GM12878 (cell line): ENCODE results near the gene OR14J1. TPM values are rescaled to one million over a fixed set of nuclear protein-coding genes. Genes with fewer than 3 reads are reported as not detected.

Experiments
- ATAC-seq: fragments of 200-7000 bp; cut with Tn5 transposase; 3 replicates; pipeline ENCODE4 v1.9.1; 2020; ENCODE audit warnings: mild to moderate bottlenecking, moderate library complexity
- BruUV-seq: library from RNA; stranded (reverse); fragments of 400-500 nt; replicated peaks from 2 replicates; lab custom pipeline; 2021; lab: Mats Ljungman, UMichigan
- CTCF ChIA-PET: fragments of 300-600 bp; sonication (Branson Sonifier 250); formaldehyde crosslinking; extraction: SDS; loops from one replicate; lab custom pipeline; 2021; ENCODE audit warnings: inconsistent platforms; lab: Yijun Ruan, JAX
- POLR2A ChIA-PET: fragments of 350-600 bp; formaldehyde crosslinking; extraction: SDS; loops from one replicate; lab custom pipeline; 2021; ENCODE audit warnings: inconsistent platforms; lab: Charles Lee
- RAD21 ChIA-PET: fragments of 300-600 bp; sonication (Branson Sonifier 250); formaldehyde crosslinking; loops from one replicate; lab custom pipeline; 2023; ENCODE audit warnings: antibody characterized with exemption; ENCODE audit not compliant: unreplicated experiment; lab: Charles Lee
- SMC1A ChIA-PET: fragments of 300-600 bp; sonication (Branson Sonifier 250); formaldehyde crosslinking; loops from one replicate; lab custom pipeline; 2023; ENCODE audit not compliant: unreplicated experiment, uncharacterized antibody; lab: Charles Lee
- DNase-seq: peaks from one replicate; pipeline ENCODE4 v3.0.0-alpha.2; 2011; ENCODE audit warnings: low read depth, low spot score
- FAIRE-seq: peaks from 3 replicates; lab custom pipeline; 2011; peaks lifted over from hg19 to GRCh38; lab: Jason Lieb, UNC
- H2AFZ ChIP-seq: 2 replicates; pipeline ENCODE4 v1.6.0; 2011; ENCODE audit warnings: low read depth, low read length, control low read depth; ENCODE audit not compliant: control insufficient read depth
- H3K27ac ChIP-seq: 2 replicates; pipeline ENCODE4 v1.5.1; 2011; ENCODE audit warnings: control low read depth; ENCODE audit not compliant: control insufficient read depth, insufficient read depth
- H3K27me3 ChIP-seq, 2 experiments: replicated peaks in 1 of 2; 2 replicates each; pipeline versions ENCODE4 v1.6.0 to v1.6.1; 2011; ENCODE audit warnings: low read length in 1 of 2; ENCODE audit not compliant: control insufficient read depth in 2 of 2, insufficient read depth in 2 of 2
- H3K36me3 ChIP-seq, 2 experiments: 2 replicates each; pipeline ENCODE4 v1.5.1; 2011; ENCODE audit warnings: low read length in 1 of 2; ENCODE audit not compliant: control insufficient read depth in 2 of 2, insufficient read depth in 2 of 2
- H3K4me1 ChIP-seq: 2 replicates; pipeline ENCODE4 v1.6.1; 2011; ENCODE audit warnings: mild to moderate bottlenecking, low read length, moderate library complexity, mixed read lengths; ENCODE audit not compliant: control insufficient read depth, insufficient read depth
- H3K4me2 ChIP-seq: 2 replicates; pipeline ENCODE4 v1.6.0; 2011; ENCODE audit warnings: control low read depth; ENCODE audit not compliant: control insufficient read depth, insufficient read depth
- H3K4me3 ChIP-seq: fragments of 200-600 bp; sonication (generic); 2 replicates; pipeline ENCODE4 v1.5.1; 2016
- H3K79me2 ChIP-seq: 2 replicates; pipeline ENCODE4 v1.6.0; 2011; ENCODE audit warnings: low read length; ENCODE audit not compliant: control insufficient read depth, insufficient read depth
- H3K9ac ChIP-seq: 2 replicates; pipeline ENCODE4 v1.8.0; 2011; ENCODE audit warnings: low read length, control low read depth, mixed read lengths; ENCODE audit not compliant: control insufficient read depth, insufficient read depth
- H3K9me3 ChIP-seq: replicated peaks from 3 replicates; pipeline ENCODE4 v1.5.1; 2011; ENCODE audit warnings: mild to moderate bottlenecking, low read length; ENCODE audit not compliant: control insufficient read depth, insufficient read depth
- H4K20me1 ChIP-seq: 2 replicates; pipeline ENCODE4 v1.6.0; 2011; ENCODE audit not compliant: control insufficient read depth, insufficient read depth
- CBFB ChIP-seq: IDR thresholded peaks from 2 replicates; pipeline ENCODE4 v1.6.1; 2016; ENCODE audit warnings: antibody characterized with exemption, low read depth
- CUX1 ChIP-seq: IDR thresholded peaks from 2 replicates; pipeline ENCODE4 v1.6.1; 2012; ENCODE audit warnings: improper control_type of control experiment, low read depth, low read length; ENCODE audit not compliant: insufficient replicate concordance
- EGR1 ChIP-seq, 2 experiments: IDR thresholded peaks; 1 replicate in 1 of 2; 2 replicates in 1 of 2; pipeline ENCODE4 v1.6.1; 2011 to 2012; ENCODE audit warnings: low read depth in 2 of 2, low read length in 2 of 2, borderline replicate concordance in 1 of 2, mild to moderate bottlenecking in 1 of 2, moderate library complexity in 1 of 2
- KLF5 ChIP-seq: fragments of 450-650 bp; IDR thresholded peaks from 2 replicates; pipeline ENCODE4 v1.6.1; 2014; ENCODE audit warnings: mild to moderate bottlenecking; ENCODE audit not compliant: partially characterized antibody
- MAX ChIP-seq: IDR thresholded peaks from 2 replicates; pipeline ENCODE4 v1.6.1; 2012; ENCODE audit warnings: low read depth, low read length, improper control_type of control experiment
- NFYA ChIP-seq: IDR thresholded peaks from 2 replicates; pipeline ENCODE4 v1.6.1; 2011; ENCODE audit warnings: low read depth, mild to moderate bottlenecking, low read length, improper control_type of control experiment, borderline replicate concordance
- POLR2AphosphoS2 ChIP-seq: IDR thresholded peaks from 2 replicates; pipeline ENCODE4 v1.6.1; 2011; ENCODE audit warnings: low read depth, mild to moderate bottlenecking, low read length, improper control_type of control experiment, moderate library complexity
- POU2F2 ChIP-seq: IDR thresholded peaks from 3 replicates; pipeline ENCODE4 v1.6.1; 2011; ENCODE audit warnings: low read depth, mild to moderate bottlenecking, low read length, borderline replicate concordance
- SP1 ChIP-seq: IDR thresholded peaks from one replicate; pipeline ENCODE4 v1.6.1; 2011; ENCODE audit warnings: low read depth, low read length
- SREBF2 ChIP-seq: IDR thresholded peaks from 2 replicates; pipeline ENCODE4 v1.6.1; 2012; ENCODE audit warnings: mild to moderate bottlenecking, low read length
- STAT1 ChIP-seq: fragments of 450-650 bp; conservative IDR thresholded peaks from 2 replicates; pipeline ENCODE4 v1.6.1; 2014; ENCODE audit warnings: antibody characterized with exemption, mild to moderate bottlenecking
- STAT3 ChIP-seq: IDR thresholded peaks from 2 replicates; pipeline ENCODE4 v1.6.1; 2011; ENCODE audit warnings: low read depth, low read length, improper control_type of control experiment
- TCF3 ChIP-seq: IDR thresholded peaks from 2 replicates; pipeline ENCODE4 v1.6.1; 2012; ENCODE audit warnings: low read depth, mild to moderate bottlenecking, low read length, borderline replicate concordance; ENCODE audit not compliant: insufficient read depth
- USF1 ChIP-seq: IDR thresholded peaks from 2 replicates; pipeline ENCODE4 v1.6.1; 2011; ENCODE audit warnings: borderline replicate concordance, low read depth, mild to moderate bottlenecking, moderate library complexity, mixed read lengths, low read length; ENCODE audit not compliant: insufficient read depth; ENCODE audit errors: extremely low read length
- in situ Hi-C: fragments of 300-500 bp; cut with MboI; formaldehyde crosslinking; loops from 9 replicates; pipeline ENCODE4 v1.14.3; 2018; ENCODE audit warnings: mixed read lengths
- intact Hi-C: fragments of 100-400 bp; cut with micrococcal nuclease; formaldehyde crosslinking; loops from one replicate; pipeline ENCODE4 v1.14.2; 2022; ENCODE audit not compliant: unreplicated experiment
- polyA plus RNA-seq, 11 experiments: library from polyadenylated mRNA; depleted of rRNA in 4 of 11; unstranded in 6 of 11; stranded (reverse) in 5 of 11; fragments of >200 nt; fragmentation: Nextera tagmentation in 4 of 11; fragmentation: Illumina TruSeq in 1 of 11; extraction: Ambion mirVana in 4 of 11; extraction: Trizol in 1 of 11; gene quantifications; 1 replicate in 1 of 11; 2 replicates in 10 of 11; pipeline versions ENCODE4 v1.2.1 to v1.2.3, GENCODE V29; 2011 to 2016; ENCODE audit warnings: inconsistent platforms in 2 of 11, missing spikeins in 2 of 11, low read depth in 1 of 11
- total RNA-seq, 4 experiments: library from RNA; depleted of rRNA in 3 of 4; stranded (reverse); fragments of >200 nt in 3 of 4; fragmentation: Illumina TruSeq in 1 of 4; extraction: Trizol in 1 of 4; gene quantifications; 2 replicates each; pipeline versions ENCODE4 v1.2.1 to v1.2.3, GENCODE V29; 2013 to 2021

Gene OR14J1
- total and polyA plus RNA-seq, 10 of the 15 experiments (the other 5 are each of a cell fraction or from before 2014, with no cell fraction given), result not detected

GRCh38 chr6:29354980-29355379 is 53.5 kb downstream of the OR14J1 start:
- no peak overlapping the region for H3K4me2 ChIP-seq
- H3K9ac ChIP-seq, result no peak overlapping the region
- CTCF ChIA-PET, result no interaction called here
- no peak overlapping the region for H2AFZ ChIP-seq
- FAIRE-seq (no peak), DNase-seq (no peak), ATAC-seq (no peak)
- no peaks in the 10 kb centered on the region for H3K9me3 ChIP-seq
- no peaks in the 10 kb centered on the region for H3K4me1 ChIP-seq
- H3K4me3 ChIP-seq, result no peak overlapping the region
- no peaks in the 10 kb centered on the region for H3K36me3 ChIP-seq
- SMC1A ChIA-PET, result no interaction called here
- no TSS peak for BruUV-seq
- H4K20me1 ChIP-seq, result no peaks in the 10 kb centered on the region
- intact Hi-C loops, result no loop called here
- no peaks in the 10 kb centered on the region for H3K79me2 ChIP-seq
- POLR2A ChIA-PET, result no interaction called here
- in situ Hi-C loops, result no loop called here
- H3K27me3 ChIP-seq, result no peaks in the 10 kb centered on the region
- no peak for TF ChIP-seq STAT3
- TF ChIP-seq TCF3, result no peak
- no peak for TF ChIP-seq SREBF2
- TF ChIP-seq USF1, result no peak
- TF ChIP-seq CBFB, result no peak
- no peak for TF ChIP-seq EGR1 (IDR thresholded peaks at IDR 0.05; ENCODE audit: borderline replicate concordance in 1 of 2, low read depth in 2 of 2, low read length in 2 of 2)
- TF ChIP-seq POU2F2, result no peak
- TF ChIP-seq STAT1, result no peak
- no peak for TF ChIP-seq POLR2AphosphoS2
- no peak for TF ChIP-seq NFYA
- TF ChIP-seq CUX1, result no peak
- TF ChIP-seq SP1, result no peak
- no peak for TF ChIP-seq MAX
- TF ChIP-seq KLF5, result no peak
- no peak overlapping the region for H3K27ac ChIP-seq
- RAD21 ChIA-PET, result no interaction called here
